ENCODE data around the gene MTFR1L. TPM values are rescaled to one million over a fixed set of nuclear protein-coding genes. Genes with fewer than 3 reads are reported as not detected.

Gene MTFR1L
- total RNA-seq, 1 experiment from 2014 or later = 26.2 TPM

DNA sequence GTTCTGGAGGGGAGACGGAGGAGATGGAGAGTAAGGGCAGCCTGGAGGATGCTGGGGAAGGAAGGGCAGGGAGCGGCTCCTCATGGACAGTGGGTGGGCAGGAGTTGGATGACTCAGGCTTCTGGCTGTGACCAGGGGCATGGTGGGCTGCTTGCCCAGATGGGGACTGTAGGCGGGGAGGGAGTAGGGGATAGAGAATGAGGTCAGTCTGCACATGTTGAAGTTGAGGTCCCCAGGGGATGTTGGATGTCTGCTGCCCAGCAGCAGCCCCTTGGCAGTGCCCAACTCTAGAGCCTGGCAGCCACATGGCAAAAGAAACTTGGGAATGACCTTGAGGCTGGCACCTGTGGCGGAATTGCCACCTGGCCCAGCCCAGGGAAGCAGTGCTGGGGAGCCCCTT lies 13.3 kb upstream of the MTFR1L start:
- DNase-seq (ENCODE audit: extremely low read depth, low read depth) = no peak

DNA sequence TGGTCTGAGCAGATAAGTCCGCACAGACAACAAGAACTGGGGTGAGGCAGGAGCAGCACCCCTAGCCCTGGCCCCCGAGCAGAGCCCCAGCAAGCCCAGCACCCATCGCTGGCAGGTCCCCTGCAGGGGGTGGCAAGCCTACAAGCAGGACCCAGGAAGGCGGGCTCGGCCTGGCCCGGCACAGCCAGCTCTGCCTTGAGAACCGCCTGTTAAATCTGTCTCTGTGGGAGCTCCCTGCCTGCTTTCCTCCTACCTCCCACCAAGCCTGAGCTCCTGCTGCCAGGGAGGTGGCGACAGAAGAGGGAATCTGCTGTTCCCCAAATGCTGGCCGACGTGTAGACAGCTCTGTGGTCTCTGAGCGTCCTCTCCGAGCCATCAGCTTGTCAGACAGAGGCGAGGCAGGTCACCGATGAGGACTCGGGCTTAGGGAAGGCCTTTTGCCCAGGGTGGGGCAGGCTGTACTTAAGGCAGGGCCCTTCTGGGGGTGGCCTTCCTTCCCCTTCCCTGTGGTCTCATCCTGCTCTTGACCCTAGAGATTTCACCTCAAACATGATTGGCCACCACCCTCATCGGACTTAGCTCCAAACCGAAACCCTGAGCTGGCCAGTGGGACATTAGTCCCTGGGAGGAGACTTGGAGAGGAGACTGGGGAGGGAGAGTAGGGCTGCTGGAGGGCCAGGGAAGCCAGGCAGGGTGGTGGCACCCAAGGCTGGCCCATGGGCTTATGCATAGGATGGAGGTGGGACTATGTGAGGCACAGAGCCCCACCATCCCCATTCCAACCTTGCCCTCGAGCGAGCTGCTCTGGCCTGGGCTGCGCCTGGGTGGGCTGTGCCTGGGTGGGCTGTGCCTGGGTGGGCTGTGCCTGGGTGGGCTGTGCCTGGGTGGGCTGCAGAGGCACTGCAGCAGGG lies 12.0 kb upstream of the MTFR1L start:
- DNase-seq (ENCODE audit: extremely low read depth, low read depth) = no peak

DNA sequence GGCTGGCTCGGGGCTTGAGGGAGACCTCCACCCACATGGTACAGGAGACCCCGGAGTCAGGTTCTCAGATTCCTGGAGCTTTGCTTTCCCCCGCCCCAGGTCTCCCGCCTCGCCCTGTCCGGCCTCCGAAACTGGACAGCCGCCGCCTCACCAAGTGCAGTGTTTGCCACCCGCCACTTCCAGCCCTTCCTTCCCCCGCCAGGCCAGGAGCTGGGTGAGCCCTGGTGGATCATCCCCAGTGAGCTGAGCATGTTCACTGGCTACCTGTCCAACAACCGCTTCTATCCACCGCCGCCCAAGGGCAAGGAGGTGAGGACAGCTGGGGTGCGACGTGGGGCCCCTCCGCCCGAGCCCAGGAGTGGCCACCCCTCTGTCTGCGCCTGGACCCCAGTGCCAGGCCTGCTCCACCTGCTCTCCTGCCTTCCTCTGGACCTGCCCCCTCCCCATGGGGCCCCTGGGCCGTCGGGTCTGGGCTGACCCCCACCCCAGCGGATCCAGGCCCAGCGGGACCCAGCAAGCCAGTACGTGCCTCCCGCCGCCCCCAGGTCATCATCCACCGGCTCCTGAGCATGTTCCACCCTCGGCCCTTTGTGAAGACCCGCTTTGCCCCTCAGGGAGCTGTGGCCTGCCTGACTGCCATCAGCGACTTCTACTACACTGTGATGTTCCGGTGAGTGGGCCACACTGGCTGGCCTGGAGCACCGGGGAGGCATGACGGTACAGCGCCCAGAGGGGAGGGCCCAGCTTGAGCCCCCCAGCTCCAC lies 11.1 kb upstream of the MTFR1L start:
- no peak for DNase-seq (ENCODE audit: extremely low read depth, low read depth)

DNA sequence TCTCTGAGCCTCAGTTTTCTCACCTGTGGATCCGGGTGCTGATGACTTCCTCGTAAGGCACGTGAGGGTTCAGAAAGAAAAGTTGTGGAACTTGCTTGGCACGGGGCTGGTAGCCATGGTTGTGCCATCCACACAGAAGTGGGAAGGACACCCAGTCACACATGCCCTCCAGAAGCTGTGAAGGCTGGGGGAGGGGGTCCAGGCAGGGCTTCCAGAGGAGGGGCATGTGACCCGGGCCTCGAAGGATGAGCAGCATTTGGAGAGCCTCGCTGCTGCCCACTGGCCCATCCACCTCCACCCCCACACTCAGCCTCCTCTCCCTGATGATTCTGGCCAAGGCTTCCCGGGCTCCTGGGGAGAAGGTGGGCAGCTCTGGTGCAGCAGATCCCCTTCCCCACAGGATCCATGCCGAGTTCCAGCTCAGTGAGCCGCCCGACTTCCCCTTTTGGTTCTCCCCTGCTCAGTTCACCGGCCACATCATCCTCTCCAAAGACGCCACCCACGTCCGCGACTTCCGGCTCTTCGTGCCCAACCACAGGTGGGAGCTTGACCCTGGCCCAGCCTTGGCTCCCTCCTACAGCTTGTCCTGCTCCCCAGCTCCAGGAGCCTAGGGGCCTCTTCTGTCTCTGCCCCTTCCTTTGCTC lies 10.3 kb upstream of the MTFR1L start:
- no peak for DNase-seq (ENCODE audit: extremely low read depth, low read depth)

DNA sequence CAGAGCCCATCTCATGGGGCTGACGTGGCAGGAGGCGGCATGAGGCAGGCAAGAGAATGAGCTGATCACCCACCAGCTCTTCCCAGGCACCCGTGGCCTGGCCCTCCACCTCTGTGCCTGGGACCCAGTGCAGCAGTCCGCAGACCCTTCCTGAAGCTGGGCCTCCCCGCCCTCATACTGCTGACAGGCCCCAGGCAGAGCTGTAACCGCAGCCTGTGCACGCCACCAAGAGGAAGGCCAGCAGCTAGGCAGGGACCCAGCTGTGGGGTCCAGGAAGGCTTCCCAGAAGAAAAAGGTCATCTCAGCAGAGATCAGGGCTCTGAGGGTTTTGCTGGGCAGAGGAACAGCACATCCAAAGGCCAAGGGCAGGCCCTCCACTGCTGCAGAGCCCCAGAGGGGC lies 9.8 kb upstream of the MTFR1L start:
- DNase-seq (ENCODE audit: extremely low read depth, low read depth) = no peak

DNA sequence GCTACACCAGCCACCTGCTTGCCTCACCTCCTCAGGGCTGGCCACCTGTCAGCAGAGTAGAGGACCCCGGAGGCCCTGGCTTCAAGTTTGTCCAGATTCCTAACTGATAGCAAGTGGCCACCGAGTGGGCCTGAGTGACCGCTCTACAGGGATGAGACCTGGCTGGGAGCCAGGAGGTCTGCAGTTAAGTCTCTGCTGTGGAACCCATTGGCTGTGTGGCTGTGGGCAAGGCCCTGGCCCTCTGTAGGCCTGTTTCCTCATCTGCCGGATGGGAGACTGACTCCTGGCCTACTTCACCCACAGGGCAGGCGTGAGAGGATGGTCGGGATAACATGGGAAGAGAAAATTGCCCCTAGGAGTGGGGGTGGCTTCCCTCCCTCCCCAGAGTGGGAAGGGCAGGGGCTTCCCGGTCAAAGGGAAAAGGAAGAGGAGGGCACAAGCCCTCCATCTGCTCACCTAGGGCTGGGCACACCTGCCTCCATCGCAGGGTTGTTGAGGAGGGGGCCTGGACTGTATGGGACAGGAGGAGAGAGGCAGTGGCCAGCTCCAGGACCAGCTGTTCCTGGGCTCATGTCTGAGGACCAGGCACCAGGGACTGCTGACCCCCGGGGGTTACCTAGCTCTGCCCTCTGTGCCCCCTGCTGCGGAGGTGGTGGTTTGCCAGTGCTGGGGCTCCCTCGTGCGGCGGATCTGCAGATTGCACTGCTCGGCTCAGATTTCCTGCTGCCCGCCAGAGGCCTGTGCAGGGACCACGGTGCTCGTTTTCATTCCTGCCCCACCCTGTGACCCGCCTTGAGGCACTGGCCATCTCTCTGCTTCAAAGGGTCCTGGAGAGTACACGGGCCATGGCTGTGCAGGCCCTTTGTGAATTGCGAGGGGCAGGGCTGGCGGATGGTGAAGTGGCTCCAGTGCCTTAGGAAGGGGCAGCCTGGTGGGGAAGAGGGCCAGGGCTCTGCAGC lies 9.1 kb upstream of the MTFR1L start:
- no peak for DNase-seq (ENCODE audit: extremely low read depth, low read depth)

DNA sequence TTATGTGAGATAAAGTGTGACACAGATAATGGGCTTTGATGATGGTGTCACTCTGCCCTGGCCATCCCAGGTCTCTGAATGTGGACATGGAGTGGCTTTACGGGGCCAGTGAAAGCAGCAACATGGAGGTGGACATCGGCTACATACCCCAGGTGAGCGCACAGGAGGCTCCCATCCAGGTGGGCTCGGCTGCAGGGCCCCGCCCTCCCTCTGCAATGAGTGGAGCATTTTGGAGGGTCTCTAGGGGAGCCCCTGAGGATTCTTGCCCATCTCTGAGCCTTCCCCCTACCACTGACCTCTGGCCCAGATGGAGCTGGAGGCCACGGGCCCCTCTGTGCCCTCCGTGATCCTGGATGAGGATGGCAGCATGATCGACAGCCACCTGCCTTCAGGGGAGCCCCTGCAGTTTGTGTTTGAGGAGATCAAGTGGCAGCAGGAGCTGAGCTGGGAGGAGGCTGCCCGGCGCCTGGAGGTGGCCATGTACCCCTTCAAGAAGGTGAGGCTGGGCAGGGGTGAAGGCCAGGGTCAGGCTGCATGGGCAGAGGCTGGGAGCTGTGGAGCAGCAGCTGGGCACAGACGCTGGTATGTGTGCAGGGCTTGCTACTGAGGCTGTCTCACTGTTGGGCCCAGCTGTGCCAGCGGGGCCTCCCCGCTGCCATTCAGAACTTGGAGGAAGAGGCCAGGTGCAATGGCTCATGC lies 8.2 kb upstream of the MTFR1L start:
- DNase-seq (ENCODE audit: extremely low read depth, low read depth) = no peak

DNA sequence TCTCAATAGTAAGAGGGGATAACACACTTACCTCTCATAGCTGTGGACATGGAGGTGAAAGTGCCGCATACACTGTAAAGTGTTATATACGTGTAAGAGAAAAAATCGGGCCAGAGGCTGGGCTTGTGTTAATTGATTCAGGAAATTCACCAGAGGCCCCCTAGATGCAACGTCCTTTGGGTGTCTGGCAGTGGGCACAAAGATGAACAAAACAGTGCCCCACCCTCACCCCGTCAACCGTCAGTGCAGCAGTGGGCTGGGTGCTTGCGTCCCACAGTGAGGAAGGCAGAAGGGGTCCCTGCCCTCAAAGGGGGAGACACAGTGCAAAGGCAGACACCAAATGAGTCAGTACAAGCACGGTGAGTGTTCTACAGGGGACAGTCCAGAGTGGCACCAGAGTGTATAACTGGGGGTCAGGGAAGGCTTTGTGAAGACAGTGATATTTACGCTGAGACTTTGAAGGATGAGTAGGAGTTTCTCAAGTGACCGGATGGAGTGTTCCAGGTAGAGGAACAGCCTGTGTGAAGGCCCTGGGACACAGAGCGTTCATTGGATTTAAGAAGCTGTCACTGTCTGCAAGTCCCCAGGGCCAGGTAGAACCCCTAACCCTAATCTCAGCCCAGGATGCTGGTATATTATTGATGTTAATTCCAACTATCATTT lies 6.6 kb upstream of the MTFR1L start:
- no peak for DNase-seq (ENCODE audit: extremely low read depth, low read depth)

DNA sequence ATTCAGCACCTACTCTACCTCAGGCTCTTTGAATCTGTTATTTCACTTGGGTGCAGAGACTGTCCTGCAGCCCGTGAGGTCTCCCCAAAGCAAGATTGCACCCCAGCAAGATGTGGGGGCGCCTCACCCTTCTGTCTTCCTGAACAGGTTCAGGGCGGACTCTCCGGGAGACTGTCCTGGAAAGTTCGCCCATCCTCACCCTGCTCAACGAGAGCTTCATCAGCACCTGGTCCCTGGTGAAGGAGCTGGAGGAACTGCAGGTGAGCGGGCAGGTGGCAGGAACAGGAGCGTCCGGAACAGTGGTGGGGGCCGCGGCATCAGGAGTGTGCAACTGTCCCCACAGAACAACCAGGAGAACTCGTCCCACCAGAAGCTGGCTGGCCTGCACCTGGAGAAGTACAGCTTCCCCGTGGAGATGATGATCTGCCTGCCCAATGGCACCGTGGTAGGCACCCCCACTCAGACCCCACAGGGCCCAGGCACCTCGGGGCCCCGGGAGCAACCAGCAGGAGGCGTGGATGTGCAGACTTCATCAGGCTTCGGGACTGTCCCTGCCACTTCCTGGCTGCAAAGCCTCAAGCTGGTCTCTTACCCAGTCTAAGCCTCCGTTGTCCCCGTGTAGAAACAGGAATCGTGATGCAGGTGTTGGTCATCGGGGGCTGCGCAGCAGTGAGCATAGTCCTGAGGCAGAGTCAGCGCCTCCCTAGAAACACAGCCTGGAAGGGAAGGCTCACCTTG lies 5.9 kb upstream of the MTFR1L start:
- DNase-seq (ENCODE audit: extremely low read depth, low read depth) = no peak

DNA sequence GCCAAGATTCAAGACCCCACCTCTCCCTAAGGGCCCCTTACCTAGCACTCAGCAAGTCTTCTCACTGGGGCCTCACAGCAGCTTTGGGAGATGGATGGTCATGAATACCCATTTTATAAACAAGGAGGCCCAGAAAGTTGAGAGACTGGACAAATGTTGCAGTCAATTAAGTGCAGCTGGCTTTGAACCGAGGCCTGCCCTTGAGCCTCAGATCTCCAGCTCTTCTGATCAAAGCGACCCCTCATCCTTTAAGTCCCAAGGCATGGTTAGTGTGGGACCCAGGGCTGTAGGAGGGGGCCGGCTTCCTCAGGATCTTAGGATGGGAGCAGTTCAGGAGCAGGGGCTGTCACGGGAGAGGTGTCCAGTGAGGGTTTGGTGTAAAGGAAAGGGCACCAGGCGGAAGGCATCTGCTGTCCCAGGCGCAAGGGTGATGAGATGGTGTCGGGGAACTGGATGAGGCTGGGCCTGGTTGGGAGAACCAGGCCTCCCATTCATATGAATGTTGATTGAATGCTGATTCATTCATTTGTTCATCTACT lies 5.1 kb upstream of the MTFR1L start:
- no peak for DNase-seq (ENCODE audit: extremely low read depth, low read depth)

DNA sequence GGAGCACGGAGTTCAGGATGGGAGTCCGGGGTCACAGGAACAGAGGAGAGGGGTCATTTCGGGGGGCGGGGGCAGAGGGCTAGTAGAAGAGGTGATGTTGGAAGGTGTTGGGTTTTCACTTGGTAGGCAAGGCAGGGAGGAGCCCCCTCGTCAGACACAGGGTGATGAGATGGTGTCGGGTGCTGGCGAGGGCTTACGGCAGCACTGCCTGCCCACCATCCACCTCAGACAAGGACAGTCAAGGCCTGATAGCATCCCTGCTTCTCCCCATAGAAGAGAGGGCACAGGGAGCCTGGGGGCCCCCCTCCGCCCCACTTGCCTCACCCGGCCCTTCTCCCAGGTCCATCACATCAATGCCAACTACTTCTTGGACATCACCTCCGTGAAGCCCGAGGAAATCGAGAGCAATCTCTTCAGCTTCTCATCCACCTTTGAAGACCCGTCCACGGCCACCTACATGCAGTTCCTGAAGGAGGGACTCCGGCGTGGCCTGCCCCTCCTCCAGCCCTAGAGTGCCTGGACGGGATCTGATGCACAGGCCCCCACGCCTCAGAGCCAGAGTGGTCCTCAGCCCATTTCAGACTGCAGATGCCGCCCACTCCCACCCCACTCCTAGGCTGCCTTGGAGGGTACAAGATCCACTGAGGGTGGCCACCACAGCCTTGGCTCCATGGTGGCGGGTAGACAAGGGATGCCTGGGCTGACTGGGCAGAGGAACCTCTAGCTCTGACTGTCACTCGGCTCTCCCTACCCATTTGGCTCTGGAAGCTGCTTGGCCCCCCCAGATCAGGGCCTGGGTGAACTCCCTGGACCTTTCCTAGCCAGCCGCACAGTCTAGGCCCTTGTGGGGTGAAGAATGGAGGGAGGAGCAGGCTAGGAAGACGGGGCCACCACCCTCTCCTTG lies 4.3 kb upstream of the MTFR1L start:
- no peak for DNase-seq (ENCODE audit: extremely low read depth, low read depth)

DNA sequence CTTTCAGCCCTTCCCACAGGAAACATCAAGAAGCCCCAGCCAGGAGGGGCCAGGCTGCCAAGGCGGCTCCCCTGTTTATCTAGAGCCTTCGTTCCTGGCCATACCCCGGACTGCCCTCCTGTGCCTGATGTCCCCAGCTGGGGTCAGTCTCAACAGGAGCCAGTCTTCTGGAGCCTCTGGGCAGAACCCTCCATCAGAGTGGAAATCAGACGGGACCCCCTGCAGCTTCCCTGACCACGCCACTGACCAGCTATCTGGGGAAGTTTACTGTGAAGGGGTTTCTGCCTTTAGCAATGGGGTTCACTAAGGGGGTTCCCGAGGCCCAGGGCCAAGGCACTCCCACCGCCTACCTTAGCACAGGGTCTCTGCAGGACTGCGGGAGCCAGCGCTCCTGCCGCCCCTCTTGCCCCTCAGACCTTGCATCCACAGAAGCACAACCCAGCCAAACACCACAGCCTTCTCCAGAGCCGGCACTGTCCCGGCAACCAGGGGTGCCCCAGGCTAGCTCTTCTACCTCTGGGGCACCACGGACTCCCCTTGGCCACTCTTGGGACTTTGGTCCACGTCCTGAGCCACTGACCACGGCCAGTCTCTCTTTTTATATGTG lies 3.5 kb upstream of the MTFR1L start:
- no peak for DNase-seq (ENCODE audit: extremely low read depth, low read depth)

DNA sequence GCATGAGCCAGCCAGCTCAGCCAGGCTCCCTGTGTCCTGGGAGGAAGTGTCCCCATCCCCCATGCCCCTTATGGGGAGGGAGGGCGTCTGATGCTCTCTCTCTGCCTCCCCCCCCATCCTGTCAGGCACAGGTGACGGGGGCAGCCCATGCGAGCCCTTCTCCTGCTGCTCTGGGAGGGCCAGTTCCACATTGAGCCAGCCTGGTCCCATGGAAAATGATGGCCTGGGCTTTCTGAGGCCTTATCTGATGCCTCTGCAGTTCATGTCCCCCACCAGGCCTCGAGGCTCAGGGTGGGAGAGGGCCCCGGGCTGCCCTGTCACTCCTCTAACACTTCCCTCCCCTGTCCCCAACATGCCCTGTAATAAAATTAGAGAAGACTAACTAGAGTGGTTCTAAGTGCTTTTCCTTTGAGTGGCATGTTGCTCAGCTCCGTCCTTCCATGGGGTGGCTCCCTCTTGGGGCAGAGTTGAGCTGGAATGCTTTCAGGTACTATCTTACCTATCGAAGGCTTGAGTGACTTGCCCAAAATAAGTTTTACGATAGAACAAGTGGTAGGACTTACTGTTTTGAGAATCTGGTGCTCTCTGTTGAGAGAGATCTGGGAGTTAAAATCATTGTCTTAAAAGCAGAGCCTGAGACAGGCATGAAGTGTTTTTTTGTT lies 1.8 kb upstream of the MTFR1L start:
- no peak for DNase-seq (ENCODE audit: extremely low read depth, low read depth)

DNA sequence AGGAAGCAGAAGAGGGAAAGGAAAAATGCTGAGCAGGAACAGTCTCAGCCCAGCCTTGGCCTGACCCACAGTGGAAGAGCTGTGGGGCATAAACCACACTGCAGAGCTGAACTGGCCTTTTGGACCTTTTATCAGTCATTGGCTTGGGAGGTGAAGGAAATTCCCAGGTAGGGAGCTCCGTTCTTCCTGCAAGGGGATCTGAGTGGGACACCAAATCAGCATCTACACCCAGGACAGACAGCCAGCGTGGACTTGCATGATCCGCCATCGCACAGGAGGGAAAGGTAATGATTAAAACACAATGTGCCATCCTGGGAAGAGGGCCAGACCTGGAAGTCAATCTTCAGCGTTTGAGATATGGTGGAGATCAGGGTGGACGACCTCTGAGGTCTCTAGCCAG lies 1.2 kb upstream of the MTFR1L start:
- no peak for DNase-seq (ENCODE audit: extremely low read depth, low read depth)

DNA sequence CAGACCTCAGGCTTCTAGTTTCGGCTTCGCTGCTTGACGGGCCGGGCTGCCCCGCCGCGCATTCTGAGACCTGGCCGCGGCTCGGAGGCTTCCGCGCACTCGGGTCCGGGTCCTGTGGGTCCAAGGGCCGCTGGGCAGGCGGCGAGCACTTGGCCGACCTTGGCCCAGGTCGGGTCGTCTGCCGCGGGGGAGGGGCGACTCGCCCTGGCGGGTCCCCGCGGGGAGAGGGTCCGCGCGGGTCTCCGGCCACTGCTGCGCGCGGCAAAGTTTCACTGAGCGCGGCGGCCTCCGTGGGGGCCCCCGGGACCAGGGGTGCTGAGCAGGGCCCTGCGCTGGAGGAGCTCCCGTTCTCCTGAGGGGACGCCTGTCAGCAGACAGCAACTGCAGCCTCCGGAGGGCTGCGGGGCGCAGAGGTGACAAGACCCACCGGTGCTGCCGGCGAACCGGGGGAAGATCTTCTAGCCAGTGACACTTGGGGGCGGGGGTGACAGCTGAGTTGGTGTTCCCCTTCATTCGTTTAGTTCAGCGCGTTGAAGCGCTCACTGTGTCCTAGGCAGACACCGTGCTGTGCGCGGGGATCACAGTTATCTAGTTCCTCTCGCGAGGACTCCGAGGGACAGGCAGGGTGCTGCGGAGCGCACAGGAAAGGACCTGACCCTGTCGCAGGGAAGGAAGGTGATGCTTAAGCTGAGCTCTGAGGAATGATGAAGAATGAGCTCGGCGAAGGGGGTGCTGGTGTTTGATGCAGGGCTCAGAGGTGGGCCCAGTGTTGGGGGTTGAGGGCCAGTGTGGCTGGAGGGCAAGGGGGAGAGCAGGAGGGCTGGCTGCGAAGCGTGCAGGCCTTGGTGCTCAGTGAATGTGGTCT lies 725 bp downstream of the MTFR1L start:
- no peak for DNase-seq (ENCODE audit: extremely low read depth, low read depth)

All from NCI-H460 (cell line).